ENCODE measurements around the gene KCNQ1.

DNA sequence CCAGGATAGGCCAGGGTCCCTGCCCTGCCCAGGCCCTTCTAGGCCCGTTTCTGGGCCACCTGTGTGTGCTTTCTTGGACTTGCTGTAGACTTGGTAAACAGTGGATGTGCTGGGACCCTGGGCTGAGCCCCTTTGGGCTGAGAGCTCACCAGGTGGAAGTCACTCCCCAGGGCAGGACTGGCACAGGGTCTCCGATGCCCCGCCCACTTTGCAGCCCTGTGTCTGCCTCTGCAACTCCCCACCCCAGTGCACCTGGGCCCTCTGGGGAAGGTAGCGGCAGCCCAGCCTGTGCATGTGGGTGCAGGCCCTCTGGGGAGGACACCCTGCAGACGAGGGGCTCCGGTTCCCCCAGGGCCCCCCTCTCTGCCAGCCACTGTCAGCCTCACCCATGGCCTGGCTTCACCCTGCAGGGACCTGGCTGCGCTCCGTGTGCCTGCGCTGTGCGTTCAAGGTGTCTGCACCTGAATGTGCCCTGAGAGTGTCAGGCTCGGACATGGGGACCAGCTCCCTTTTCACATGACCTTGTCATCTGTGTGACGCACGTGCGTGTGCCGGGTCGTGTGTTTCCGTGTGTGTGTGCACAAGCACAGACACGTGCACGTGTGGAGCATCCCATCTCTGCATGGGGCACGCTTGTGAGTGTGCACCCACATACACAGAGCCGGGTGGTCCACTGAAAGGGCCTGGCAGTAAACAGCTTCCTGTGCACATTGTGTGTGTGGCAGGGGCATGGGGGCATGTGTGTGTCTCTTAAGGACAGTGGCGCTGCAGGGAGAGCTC lies 136.5 kb downstream of the KCNQ1 start:
- TF ChIP-seq POLR2A (IDR thresholded peaks at IDR 0.05; ENCODE audit: low read depth, low read length) (no peak), TAF1 (IDR thresholded peaks at IDR 0.05; ENCODE audit: low read depth, low read length) (no peak), POLR2AphosphoS5 (IDR thresholded peaks at IDR 0.05; ENCODE audit: low read depth, low read length) (no peak), PAX5 (IDR thresholded peaks at IDR 0.05; ENCODE audit: insufficient read depth, low read length, severe bottlenecking) (no peak)

All from GM12891 (cell line).